Ascending aorta (tissue), 2 donors: ENCODE measurements around the gene DOCK9. TPM values are rescaled to one million over a fixed set of nuclear protein-coding genes. Genes with fewer than 3 reads are reported as not detected.

Experiments
- DNase-seq, 2 donors: peaks; one replicate each; pipeline ENCODE4 v3.0.0-alpha.2; 2019; ENCODE audit warnings: low spot score in 2 of 2
- H3K27ac ChIP-seq, 2 donors: fragments of 200-600 bp; sonication (generic); one replicate each; pipeline ENCODE4 v1.5.1; 2016 to 2017; ENCODE audit warnings: mild to moderate bottlenecking in 1 of 2
- H3K27me3 ChIP-seq: fragments of 200-600 bp; sonication (generic); one replicate; pipeline ENCODE4 v1.5.1; 2017
- H3K36me3 ChIP-seq, 2 donors: fragments of 200-600 bp; sonication (generic); one replicate each; pipeline ENCODE4 v1.5.1; 2016
- H3K4me1 ChIP-seq, 2 donors: fragments of 200-600 bp; sonication (generic); one replicate each; pipeline ENCODE4 v1.5.1; 2016 to 2017; ENCODE audit warnings: mild to moderate bottlenecking in 1 of 2
- H3K4me3 ChIP-seq, 2 donors: fragments of 200-600 bp; sonication (generic); one replicate each; pipeline ENCODE4 v1.5.1; 2016 to 2017; ENCODE audit warnings: mild to moderate bottlenecking in 1 of 2
- H3K9me3 ChIP-seq, 2 donors: fragments of 200-600 bp; sonication (generic); one replicate each; pipeline ENCODE4 v1.5.1; 2016
- intact Hi-C: fragments of 100-400 bp; cut with DNase I; formaldehyde crosslinking; loops from one replicate; pipeline ENCODE4 v1.15.1; 2023
- total RNA-seq: library from RNA; depleted of rRNA; stranded (reverse); fragments of >200 nt; gene quantifications from one replicate; pipeline ENCODE4 v1.1.0, GENCODE V29; 2016
- TF ChIP-seq, protein P1 (sequence below), 3 experiments: fragments of 200-600 bp in 2 of 3; fragments of 450-650 bp in 1 of 3; sonication (generic) in 2 of 3; IDR thresholded peaks; one replicate each; pipeline ENCODE4 v1.5.1; 2016 to 2019; ENCODE audit warnings: antibody characterized with exemption in 3 of 3, mild to moderate bottlenecking in 1 of 3, moderate library complexity in 1 of 3

Gene DOCK9
- total RNA-seq, 1 donor from 2014 or later = 88.2 TPM

DNA sequence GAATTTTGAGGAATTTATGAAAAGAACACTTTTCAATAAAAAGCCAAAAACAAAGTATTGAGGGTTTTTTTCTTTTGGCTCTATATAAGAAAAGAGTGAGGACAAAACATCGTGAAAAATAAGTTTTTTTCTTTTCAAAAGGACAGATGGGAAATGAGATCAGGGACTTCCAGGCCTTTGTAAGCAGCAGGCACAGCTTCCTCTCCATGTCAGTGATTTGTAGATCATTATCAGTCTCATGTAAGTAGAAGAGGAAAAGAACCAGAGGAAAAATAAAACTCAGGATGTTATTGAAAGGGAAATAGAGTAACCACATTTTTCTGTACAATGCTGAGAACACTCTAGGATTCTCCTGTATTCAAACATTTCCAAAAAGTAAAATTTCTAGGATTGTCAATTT is 29.9 kb downstream of the DOCK9 start:
- no peak overlapping the region for H3K27ac ChIP-seq
- no peak for DNase-seq
- no peak overlapping the region for H3K4me3 ChIP-seq
- no peaks in the 10 kb centered on the region for H3K9me3 ChIP-seq
- no peaks in the 10 kb centered on the region for H3K36me3 ChIP-seq
- TF ChIP-seq, protein P1, sequence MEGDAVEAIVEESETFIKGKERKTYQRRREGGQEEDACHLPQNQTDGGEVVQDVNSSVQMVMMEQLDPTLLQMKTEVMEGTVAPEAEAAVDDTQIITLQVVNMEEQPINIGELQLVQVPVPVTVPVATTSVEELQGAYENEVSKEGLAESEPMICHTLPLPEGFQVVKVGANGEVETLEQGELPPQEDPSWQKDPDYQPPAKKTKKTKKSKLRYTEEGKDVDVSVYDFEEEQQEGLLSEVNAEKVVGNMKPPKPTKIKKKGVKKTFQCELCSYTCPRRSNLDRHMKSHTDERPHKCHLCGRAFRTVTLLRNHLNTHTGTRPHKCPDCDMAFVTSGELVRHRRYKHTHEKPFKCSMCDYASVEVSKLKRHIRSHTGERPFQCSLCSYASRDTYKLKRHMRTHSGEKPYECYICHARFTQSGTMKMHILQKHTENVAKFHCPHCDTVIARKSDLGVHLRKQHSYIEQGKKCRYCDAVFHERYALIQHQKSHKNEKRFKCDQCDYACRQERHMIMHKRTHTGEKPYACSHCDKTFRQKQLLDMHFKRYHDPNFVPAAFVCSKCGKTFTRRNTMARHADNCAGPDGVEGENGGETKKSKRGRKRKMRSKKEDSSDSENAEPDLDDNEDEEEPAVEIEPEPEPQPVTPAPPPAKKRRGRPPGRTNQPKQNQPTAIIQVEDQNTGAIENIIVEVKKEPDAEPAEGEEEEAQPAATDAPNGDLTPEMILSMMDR (IDR thresholded peaks at IDR 0.05) = no peak
- no peaks in the 10 kb centered on the region for H3K4me1 ChIP-seq
- no peaks in the 10 kb centered on the region for H3K27me3 ChIP-seq
- intact Hi-C loops = no loop called here

DNA sequence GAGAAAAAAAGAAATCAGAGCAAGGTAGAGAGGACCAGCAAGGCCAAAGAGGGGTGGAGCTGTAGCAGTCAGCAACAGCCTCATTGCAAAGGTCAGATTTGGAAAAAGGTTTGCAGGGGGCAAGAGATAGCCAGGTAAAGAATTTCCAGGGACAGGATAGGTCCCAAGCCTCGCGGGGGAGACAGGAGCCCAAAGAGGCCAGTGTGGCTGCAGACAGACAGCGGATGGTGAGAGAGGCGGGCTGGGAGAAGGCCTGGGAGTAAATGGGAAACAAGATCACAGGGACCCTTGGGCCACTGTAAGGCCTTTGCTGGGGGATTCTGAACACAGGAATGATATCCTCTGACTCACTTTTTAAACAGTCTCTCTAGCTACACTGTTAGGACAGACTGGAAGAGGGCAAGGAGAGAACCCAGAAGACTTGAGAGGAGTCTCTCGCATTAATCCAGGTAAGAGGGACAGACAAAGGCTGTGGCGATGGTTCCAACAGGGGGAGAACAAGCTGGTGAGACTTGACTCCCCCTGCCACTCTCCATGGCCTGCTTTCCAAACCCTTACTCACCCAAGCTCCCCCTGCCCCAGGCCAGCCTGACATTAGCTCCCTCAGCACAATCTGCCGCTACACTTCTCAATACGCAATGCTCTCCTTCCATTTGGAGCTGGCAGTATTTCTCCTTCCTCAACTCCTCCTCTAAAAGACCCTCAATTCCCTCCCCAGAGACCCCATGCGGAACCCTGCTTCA is 31.8 kb downstream of the DOCK9 start:
- H3K4me3 ChIP-seq = no peak overlapping the region
- H3K27ac ChIP-seq = no peak overlapping the region
- TF ChIP-seq, protein P1 (IDR thresholded peaks at IDR 0.05) = no peak
- no peaks in the 10 kb centered on the region for H3K9me3 ChIP-seq
- no peaks in the 10 kb centered on the region for H3K27me3 ChIP-seq
- intact Hi-C loops = no loop called here
- DNase-seq = no peak
- H3K4me1 ChIP-seq = no peaks in the 10 kb centered on the region
- no peaks in the 10 kb centered on the region for H3K36me3 ChIP-seq

GRCh38 chr13:98944336-98944735 is 33.5 kb downstream of the DOCK9 start:
- H3K27ac ChIP-seq = no peak overlapping the region
- DNase-seq = no peak
- TF ChIP-seq, protein P1 (IDR thresholded peaks at IDR 0.05) = no peak
- no peaks in the 10 kb centered on the region for H3K4me1 ChIP-seq
- intact Hi-C loops = no loop called here
- H3K27me3 ChIP-seq = no peaks in the 10 kb centered on the region
- no peaks in the 10 kb centered on the region for H3K9me3 ChIP-seq
- no peaks in the 10 kb centered on the region for H3K36me3 ChIP-seq
- H3K4me3 ChIP-seq = no peak overlapping the region

DNA sequence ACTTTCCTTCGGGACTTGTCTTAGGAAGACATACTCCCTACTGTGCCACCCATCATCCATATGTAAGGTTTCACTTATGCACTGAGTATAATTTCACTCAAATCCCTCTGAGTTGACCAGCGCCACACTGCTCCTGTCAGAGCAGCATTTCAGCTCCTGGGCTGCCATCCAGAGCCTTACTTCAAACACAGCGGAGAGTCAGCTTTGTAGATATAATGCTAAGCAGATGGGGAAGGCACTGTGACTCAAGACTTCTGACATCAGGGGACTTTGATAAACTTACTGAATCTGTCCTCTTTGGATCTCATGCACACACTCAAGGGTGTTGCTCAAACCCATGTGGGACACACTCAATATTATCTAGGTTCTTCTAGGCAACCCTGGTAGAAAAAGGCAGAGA is 34.9 kb downstream of the DOCK9 start:
- no peak overlapping the region for H3K4me3 ChIP-seq
- no peaks in the 10 kb centered on the region for H3K27me3 ChIP-seq
- no peaks in the 10 kb centered on the region for H3K9me3 ChIP-seq
- no peaks in the 10 kb centered on the region for H3K4me1 ChIP-seq
- H3K27ac ChIP-seq = no peak overlapping the region
- no peaks in the 10 kb centered on the region for H3K36me3 ChIP-seq
- intact Hi-C loops = no loop called here
- DNase-seq = no peak
- TF ChIP-seq, protein P1 (IDR thresholded peaks at IDR 0.05) = no peak

DNA sequence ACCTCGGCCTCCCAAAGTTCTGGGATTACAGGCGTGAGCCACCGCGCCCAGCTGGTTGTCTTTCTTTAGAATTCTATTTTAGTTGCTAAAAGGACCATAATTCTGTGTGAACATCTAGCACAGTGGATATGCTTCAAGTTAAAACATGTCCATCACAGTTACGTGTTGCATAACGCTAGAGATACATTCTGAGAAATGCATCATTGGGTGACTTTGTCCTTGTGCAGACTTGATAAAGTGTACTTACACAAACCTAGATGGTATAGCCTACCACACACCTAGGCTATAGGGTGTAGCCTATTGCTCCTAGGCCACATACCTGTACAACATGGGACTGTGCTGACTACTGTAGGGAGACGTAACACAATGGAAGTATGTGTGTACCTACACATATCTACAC is 35.4 kb downstream of the DOCK9 start:
- TF ChIP-seq, protein P1 (IDR thresholded peaks at IDR 0.05) = no peak
- Histone ChIP-seq H3K4me3 (no peak overlapping the region), H3K9me3 (no peaks in the 10 kb centered on the region), H3K27me3 (no peaks in the 10 kb centered on the region), H3K36me3 (no peaks in the 10 kb centered on the region), H3K4me1 (no peaks in the 10 kb centered on the region), H3K27ac (no peak overlapping the region)
- no peak for DNase-seq
- intact Hi-C loops = no loop called here

DNA sequence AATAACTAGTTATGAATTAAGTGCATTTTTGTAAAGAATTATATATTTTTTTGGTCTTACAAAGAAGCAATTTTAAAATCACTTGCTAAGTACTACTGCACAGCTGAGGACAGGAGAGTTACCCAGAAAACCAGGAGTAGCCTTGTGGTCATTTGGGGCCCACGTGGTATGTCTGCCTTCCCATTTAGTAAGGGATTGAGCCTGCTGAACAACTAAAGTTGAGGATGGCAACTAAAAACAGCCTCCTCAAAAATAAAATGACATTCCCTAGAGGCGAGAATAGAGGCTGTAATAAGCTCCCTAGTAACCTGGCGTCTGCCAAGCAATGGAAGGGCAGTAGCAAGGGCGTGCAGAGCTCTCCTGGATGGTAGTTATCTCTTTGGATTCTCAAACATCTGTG is 36.3 kb downstream of the DOCK9 start:
- Histone ChIP-seq H3K27ac (no peak overlapping the region), H3K4me3 (no peak overlapping the region), H3K36me3 (no peaks in the 10 kb centered on the region), H3K9me3 (no peaks in the 10 kb centered on the region), H3K4me1 (no peaks in the 10 kb centered on the region), H3K27me3 (no peaks in the 10 kb centered on the region)
- TF ChIP-seq, protein P1 (IDR thresholded peaks at IDR 0.05) = no peak
- no peak for DNase-seq
- intact Hi-C loops = no loop called here
